ENCODE measurements around the gene MAFF. TPM values are rescaled to one million over a fixed set of nuclear protein-coding genes. Genes with fewer than 3 reads are reported as not detected.

Gene MAFF
- total and polyA plus RNA-seq, 8 donors, result 7.0 to 17.1 (median 10.3) TPM

DNA sequence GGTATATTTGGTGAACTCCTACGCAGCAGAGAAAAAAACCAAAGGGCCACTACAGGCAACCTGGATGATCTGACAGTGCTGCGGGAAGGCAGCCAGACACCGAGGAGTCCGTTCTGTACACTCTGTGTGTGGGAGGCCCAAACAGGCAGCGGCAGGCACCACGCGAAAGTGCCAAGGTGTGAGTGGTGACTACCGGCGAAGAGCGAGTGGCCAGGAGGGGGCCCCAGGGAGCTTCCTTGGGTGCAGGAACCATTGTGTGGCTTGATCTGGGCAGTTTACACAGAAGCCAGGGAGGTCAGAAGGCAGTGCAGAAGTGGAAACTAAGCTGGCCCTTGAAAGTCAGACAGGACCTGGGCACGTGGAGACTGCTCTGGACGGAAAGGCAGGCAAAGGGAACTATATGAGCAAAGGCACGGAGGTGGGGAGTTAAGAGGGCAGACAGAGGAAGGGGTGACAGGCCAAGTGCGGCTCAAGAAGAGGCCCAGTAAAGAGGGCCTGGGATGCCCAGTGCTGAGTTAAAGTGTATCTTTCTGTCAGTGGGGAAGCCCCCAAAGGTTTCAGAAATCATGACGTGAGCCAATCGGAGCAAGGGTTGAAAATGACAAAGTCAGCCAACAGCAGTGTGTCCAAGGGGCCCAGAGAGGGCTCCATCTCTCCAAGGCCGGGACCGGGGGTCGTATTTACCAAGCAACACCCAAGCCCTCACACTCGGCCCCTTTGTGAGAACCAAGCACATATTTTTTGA lies 60.4 kb downstream of the MAFF start:
- TF ChIP-seq, protein P1, sequence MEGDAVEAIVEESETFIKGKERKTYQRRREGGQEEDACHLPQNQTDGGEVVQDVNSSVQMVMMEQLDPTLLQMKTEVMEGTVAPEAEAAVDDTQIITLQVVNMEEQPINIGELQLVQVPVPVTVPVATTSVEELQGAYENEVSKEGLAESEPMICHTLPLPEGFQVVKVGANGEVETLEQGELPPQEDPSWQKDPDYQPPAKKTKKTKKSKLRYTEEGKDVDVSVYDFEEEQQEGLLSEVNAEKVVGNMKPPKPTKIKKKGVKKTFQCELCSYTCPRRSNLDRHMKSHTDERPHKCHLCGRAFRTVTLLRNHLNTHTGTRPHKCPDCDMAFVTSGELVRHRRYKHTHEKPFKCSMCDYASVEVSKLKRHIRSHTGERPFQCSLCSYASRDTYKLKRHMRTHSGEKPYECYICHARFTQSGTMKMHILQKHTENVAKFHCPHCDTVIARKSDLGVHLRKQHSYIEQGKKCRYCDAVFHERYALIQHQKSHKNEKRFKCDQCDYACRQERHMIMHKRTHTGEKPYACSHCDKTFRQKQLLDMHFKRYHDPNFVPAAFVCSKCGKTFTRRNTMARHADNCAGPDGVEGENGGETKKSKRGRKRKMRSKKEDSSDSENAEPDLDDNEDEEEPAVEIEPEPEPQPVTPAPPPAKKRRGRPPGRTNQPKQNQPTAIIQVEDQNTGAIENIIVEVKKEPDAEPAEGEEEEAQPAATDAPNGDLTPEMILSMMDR (IDR thresholded peaks at IDR 0.05), result peak; percentile 44 to 48
- peak overlapping the region in 1 of 2 donors; percentile 76 for H3K27ac ChIP-seq
- ATAC-seq, result peak; percentile 88
- intact Hi-C loops (cut with DNase I), result no loop called here
- DNase-seq, result peak in 2 of 4 donors; percentile 63 to 89
- H3K4me1 ChIP-seq, result peaks cover 48 to 80% of the 10 kb centered on the region in 2 donors
- H3K36me3 ChIP-seq, result no peaks in the 10 kb centered on the region
- H3K9me3 ChIP-seq, result no peaks in the 10 kb centered on the region
- H3K4me3 ChIP-seq, result no peak overlapping the region
- no peaks in the 10 kb centered on the region for H3K27me3 ChIP-seq

DNA sequence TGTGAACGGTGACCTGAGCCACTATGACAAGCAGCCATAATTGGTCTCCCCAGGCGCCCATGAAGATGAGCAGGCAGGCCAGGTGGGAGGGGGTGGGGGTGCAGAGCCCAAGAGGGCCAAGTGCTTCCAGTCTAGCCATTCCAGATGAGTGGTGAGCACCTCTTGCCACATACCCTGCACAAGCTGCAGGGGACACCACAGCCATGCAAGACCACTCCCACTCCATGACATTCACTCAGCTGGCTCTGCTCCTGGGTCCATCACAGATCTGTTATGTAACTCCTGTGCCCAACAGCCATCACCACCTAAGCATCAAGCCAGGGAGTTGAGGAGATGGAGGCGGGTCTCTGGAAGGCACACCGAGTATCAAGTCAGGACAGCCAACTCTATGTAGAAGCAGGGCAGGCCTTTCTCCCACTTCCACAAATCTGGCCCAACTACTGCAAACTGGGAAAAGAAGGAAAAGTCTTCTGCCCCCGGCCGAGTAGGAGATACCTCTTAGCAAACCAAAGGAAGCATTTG lies 62.6 kb downstream of the MAFF start:
- DNase-seq (peak in 1 of 4 donors; percentile 17), ATAC-seq (no peak)
- intact Hi-C loops (cut with DNase I), result no loop called here
- H3K4me3 ChIP-seq, result no peak overlapping the region
- H3K9me3 ChIP-seq, result no peaks in the 10 kb centered on the region
- no peaks in the 10 kb centered on the region for H3K36me3 ChIP-seq
- H3K27ac ChIP-seq, result no peak overlapping the region
- H3K27me3 ChIP-seq, result no peaks in the 10 kb centered on the region
- TF ChIP-seq, protein P1 (IDR thresholded peaks at IDR 0.05), result no peak
- H3K4me1 ChIP-seq, result peaks cover 42 to 76% of the 10 kb centered on the region in 2 donors

Other genes starting within 250 kb of the MAFF start
- under 1 TPM; 0.26 to 0.65 TPM for gene C22orf23, start 248.4 kb upstream of the MAFF start, total RNA-seq
- gene C22orf23, start 248.4 kb upstream of the MAFF start, polyA plus RNA-seq (ENCODE audit: insufficient read length in 6 of 6), result 1 to 10 TPM; 3.6 to 7.2 (median 4.6) TPM
- 10 to 100 TPM; 58.3 to 64.9 TPM for gene POLR2F, start 248.3 kb upstream of the MAFF start, total RNA-seq
- gene POLR2F, start 248.3 kb upstream of the MAFF start, polyA plus RNA-seq (ENCODE audit: insufficient read length in 6 of 6), result 10 to 100 TPM; 49.2 to 66.0 (median 60.2) TPM
- gene SOX10, start 217.4 kb upstream of the MAFF start, total RNA-seq, result not detected
- gene SOX10, start 217.4 kb upstream of the MAFF start, polyA plus RNA-seq (ENCODE audit: insufficient read length in 6 of 6), result 1 to 10 TPM in 1 of 6 donors, under 1 TPM in 5; 0.41 to 1.0 (median 0.83) TPM
- 10 to 100 TPM; 30.9 to 39.5 TPM for gene PICK1, start 144.6 kb upstream of the MAFF start, total RNA-seq
- gene PICK1, start 144.6 kb upstream of the MAFF start, polyA plus RNA-seq (ENCODE audit: insufficient read length in 6 of 6), result 10 to 100 TPM; 22.8 to 33.1 (median 27.8) TPM
- gene SLC16A8, start 117.8 kb upstream of the MAFF start, total RNA-seq, result under 1 TPM; 0.38 to 0.45 TPM
- 1 to 10 TPM in 5 of 6 donors, under 1 TPM in 1; 0.94 to 2.1 (median 1.5) TPM for gene SLC16A8, start 117.8 kb upstream of the MAFF start, polyA plus RNA-seq (ENCODE audit: insufficient read length in 6 of 6)
- gene BAIAP2L2, start 91.3 kb upstream of the MAFF start, total RNA-seq, result under 1 TPM; 0.34 to 0.35 TPM
- 1 to 10 TPM in 4 of 6 donors, under 1 TPM in 2; 0.66 to 1.5 (median 1.1) TPM for gene BAIAP2L2, start 91.3 kb upstream of the MAFF start, polyA plus RNA-seq (ENCODE audit: insufficient read length in 6 of 6)
- gene PLA2G6, start 20.2 kb upstream of the MAFF start, total RNA-seq, result 10 to 100 TPM; 30.9 to 39.0 TPM
- gene PLA2G6, start 20.2 kb upstream of the MAFF start, polyA plus RNA-seq (ENCODE audit: insufficient read length in 6 of 6), result 10 to 100 TPM; 29.8 to 44.1 (median 35.7) TPM
- 10 to 100 TPM; 84.5 to 98.3 TPM for gene TMEM184B, start 71.0 kb downstream of the MAFF start, total RNA-seq
- 10 to 100 TPM; 33.7 to 43.8 (median 38.0) TPM for gene TMEM184B, start 71.0 kb downstream of the MAFF start, polyA plus RNA-seq (ENCODE audit: insufficient read length in 6 of 6)
- 100 to 1,000 TPM in 1 of 2 donors, 10 to 100 TPM in 1; 95.3 to 123 TPM for gene CSNK1E, start 115.4 kb downstream of the MAFF start, total RNA-seq
- gene CSNK1E, start 115.4 kb downstream of the MAFF start, polyA plus RNA-seq (ENCODE audit: insufficient read length in 6 of 6), result 100 to 1,000 TPM; 161 to 209 (median 192) TPM

Data from left lung (tissue), 10 donors.